ENCODE results near the gene PIP5K1C.
"Not testable (repeated sequence)": the region's sequence is repeated elsewhere in the genome, so short reads cannot be mapped to it uniquely, and the experiment has no call there.

PIP5K1C gene

GRCh38 chr19:3672575-3672948 is 27.7 kb downstream of the PIP5K1C start:
- no peak overlapping the region for H2AFZ ChIP-seq (ENCODE audit: low read depth, low read length)
- H3K4me1 ChIP-seq (ENCODE audit: insufficient read depth, low read length): peaks cover 40% of the 10 kb centered on the region
- no peaks in the 10 kb centered on the region for H3K36me3 ChIP-seq (ENCODE audit: insufficient read depth, low read length)
- no peak overlapping the region for H3K4me3 ChIP-seq (ENCODE audit: low read length)
- H3K27me3 ChIP-seq (ENCODE audit: insufficient read depth, low read length): no peaks in the 10 kb centered on the region
- H3K9me3 ChIP-seq (ENCODE audit: low read length): no peaks in the 10 kb centered on the region

- Histone ChIP-seq H3K4me1 (ENCODE audit: insufficient read depth, low read length) (peaks cover 40% of the 10 kb centered on the region), H3K36me3 (ENCODE audit: insufficient read depth, low read length) (no peaks in the 10 kb centered on the region), H2AFZ (ENCODE audit: low read depth, low read length) (no peak overlapping the region), H3K27me3 (ENCODE audit: insufficient read depth, low read length) (no peaks in the 10 kb centered on the region), H3K4me3 (ENCODE audit: low read length) (no peak overlapping the region), H3K9me3 (ENCODE audit: low read length) (no peaks in the 10 kb centered on the region)
Measured at GRCh38 chr19:3671680-3672574, 28.3 kb downstream of the PIP5K1C start.

GRCh38 chr19:3670796-3671679 is 29.2 kb downstream of the PIP5K1C start:
- peaks cover 40% of the 10 kb centered on the region for H3K4me1 ChIP-seq (ENCODE audit: insufficient read depth, low read length)
- no peaks in the 10 kb centered on the region for H3K27me3 ChIP-seq (ENCODE audit: insufficient read depth, low read length)
- H3K36me3 ChIP-seq (ENCODE audit: insufficient read depth, low read length): no peaks in the 10 kb centered on the region
- H3K9me3 ChIP-seq (ENCODE audit: low read length): no peaks in the 10 kb centered on the region
- H3K4me3 ChIP-seq (ENCODE audit: low read length): no peak overlapping the region
- H2AFZ ChIP-seq (ENCODE audit: low read depth, low read length): no peak overlapping the region

GRCh38 chr19:3669947-3670795 is 30.1 kb downstream of the PIP5K1C start:
- Histone ChIP-seq H2AFZ (ENCODE audit: low read depth, low read length) (no peak overlapping the region), H3K4me3 (ENCODE audit: low read length) (no peak overlapping the region), H3K4me1 (ENCODE audit: insufficient read depth, low read length) (peaks cover 43% of the 10 kb centered on the region), H3K36me3 (ENCODE audit: insufficient read depth, low read length) (no peaks in the 10 kb centered on the region), H3K9me3 (ENCODE audit: low read length) (no peaks in the 10 kb centered on the region), H3K27me3 (ENCODE audit: insufficient read depth, low read length) (no peaks in the 10 kb centered on the region)

- H3K27me3 ChIP-seq (ENCODE audit: insufficient read depth, low read length): no peaks in the 10 kb centered on the region
- peaks cover 4% of the 10 kb centered on the region for H3K36me3 ChIP-seq (ENCODE audit: insufficient read depth, low read length)
- peaks cover 43% of the 10 kb centered on the region for H3K4me1 ChIP-seq (ENCODE audit: insufficient read depth, low read length)
- H2AFZ ChIP-seq (ENCODE audit: low read depth, low read length): no peak overlapping the region
- H3K9me3 ChIP-seq (ENCODE audit: low read length): no peaks in the 10 kb centered on the region
- H3K4me3 ChIP-seq (ENCODE audit: low read length): no peak overlapping the region
Measured at GRCh38 chr19:3669082-3669946, 31.0 kb downstream of the PIP5K1C start.

- H3K4me3 ChIP-seq (ENCODE audit: low read length): no peak overlapping the region
- peaks cover 43% of the 10 kb centered on the region for H3K4me1 ChIP-seq (ENCODE audit: insufficient read depth, low read length)
- peaks cover 11% of the 10 kb centered on the region for H3K36me3 ChIP-seq (ENCODE audit: insufficient read depth, low read length)
- no peaks in the 10 kb centered on the region for H3K9me3 ChIP-seq (ENCODE audit: low read length)
- no peaks in the 10 kb centered on the region for H3K27me3 ChIP-seq (ENCODE audit: insufficient read depth, low read length)
- H2AFZ ChIP-seq (ENCODE audit: low read depth, low read length): no peak overlapping the region
Measured at GRCh38 chr19:3668331-3669081, 31.8 kb downstream of the PIP5K1C start.

GRCh38 chr19:3667766-3668165 is 32.5 kb downstream of the PIP5K1C start:
- Histone ChIP-seq H3K4me1 (ENCODE audit: insufficient read depth, low read length) (peaks cover 43% of the 10 kb centered on the region), H2AFZ (ENCODE audit: low read depth, low read length) (no peak overlapping the region), H3K4me3 (ENCODE audit: low read length) (no peak overlapping the region), H3K36me3 (ENCODE audit: insufficient read depth, low read length) (peaks cover 13% of the 10 kb centered on the region), H3K9me3 (ENCODE audit: low read length) (no peaks in the 10 kb centered on the region), H3K27me3 (ENCODE audit: insufficient read depth, low read length) (no peaks in the 10 kb centered on the region)

- H3K9me3 ChIP-seq (ENCODE audit: low read length): no peaks in the 10 kb centered on the region
- H2AFZ ChIP-seq (ENCODE audit: low read depth, low read length): no peak overlapping the region
- H3K36me3 ChIP-seq (ENCODE audit: insufficient read depth, low read length): peaks cover 13% of the 10 kb centered on the region
- peaks cover 37% of the 10 kb centered on the region for H3K4me1 ChIP-seq (ENCODE audit: insufficient read depth, low read length)
- no peaks in the 10 kb centered on the region for H3K27me3 ChIP-seq (ENCODE audit: insufficient read depth, low read length)
- H3K4me3 ChIP-seq (ENCODE audit: low read length): no peak overlapping the region
Measured at GRCh38 chr19:3667037-3667638, 33.1 kb downstream of the PIP5K1C start.

- H2AFZ ChIP-seq (ENCODE audit: low read depth, low read length); H3K9me3 ChIP-seq (ENCODE audit: low read length); H3K4me3 ChIP-seq (ENCODE audit: low read length); H3K27me3 ChIP-seq (ENCODE audit: insufficient read depth, low read length): not testable (repeated sequence)
- Histone ChIP-seq H3K4me1 (ENCODE audit: insufficient read depth, low read length) (peaks cover 31% of the 10 kb centered on the region), H3K36me3 (ENCODE audit: insufficient read depth, low read length) (peaks cover 13% of the 10 kb centered on the region)
Measured at GRCh38 chr19:3666545-3666856, 33.8 kb downstream of the PIP5K1C start.

GRCh38 chr19:3665681-3666544 is 34.4 kb downstream of the PIP5K1C start:
- no peaks in the 10 kb centered on the region for H3K27me3 ChIP-seq (ENCODE audit: insufficient read depth, low read length)
- no peak overlapping the region for H2AFZ ChIP-seq (ENCODE audit: low read depth, low read length)
- no peak overlapping the region for H3K4me3 ChIP-seq (ENCODE audit: low read length)
- H3K4me1 ChIP-seq (ENCODE audit: insufficient read depth, low read length): peaks cover 25% of the 10 kb centered on the region
- H3K9me3 ChIP-seq (ENCODE audit: low read length): no peaks in the 10 kb centered on the region
- peaks cover 13% of the 10 kb centered on the region for H3K36me3 ChIP-seq (ENCODE audit: insufficient read depth, low read length)

All from neuron (in vitro differentiated cells).